ENCODE data around the gene PDIA2.

The PDIA2 gene, protein sequence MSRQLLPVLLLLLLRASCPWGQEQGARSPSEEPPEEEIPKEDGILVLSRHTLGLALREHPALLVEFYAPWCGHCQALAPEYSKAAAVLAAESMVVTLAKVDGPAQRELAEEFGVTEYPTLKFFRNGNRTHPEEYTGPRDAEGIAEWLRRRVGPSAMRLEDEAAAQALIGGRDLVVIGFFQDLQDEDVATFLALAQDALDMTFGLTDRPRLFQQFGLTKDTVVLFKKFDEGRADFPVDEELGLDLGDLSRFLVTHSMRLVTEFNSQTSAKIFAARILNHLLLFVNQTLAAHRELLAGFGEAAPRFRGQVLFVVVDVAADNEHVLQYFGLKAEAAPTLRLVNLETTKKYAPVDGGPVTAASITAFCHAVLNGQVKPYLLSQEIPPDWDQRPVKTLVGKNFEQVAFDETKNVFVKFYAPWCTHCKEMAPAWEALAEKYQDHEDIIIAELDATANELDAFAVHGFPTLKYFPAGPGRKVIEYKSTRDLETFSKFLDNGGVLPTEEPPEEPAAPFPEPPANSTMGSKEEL

GRCh38 chr16:283033-283805, at the start of gene PDIA2:
Gene PDIA2, plus strand, starts transcription at chr16:283164. Its CDS starts 6 bp downstream, at chr16:283170.
- H3K27ac ChIP-seq: no peak within 1 kb of the TSS
- TF ChIP-seq, protein P1, sequence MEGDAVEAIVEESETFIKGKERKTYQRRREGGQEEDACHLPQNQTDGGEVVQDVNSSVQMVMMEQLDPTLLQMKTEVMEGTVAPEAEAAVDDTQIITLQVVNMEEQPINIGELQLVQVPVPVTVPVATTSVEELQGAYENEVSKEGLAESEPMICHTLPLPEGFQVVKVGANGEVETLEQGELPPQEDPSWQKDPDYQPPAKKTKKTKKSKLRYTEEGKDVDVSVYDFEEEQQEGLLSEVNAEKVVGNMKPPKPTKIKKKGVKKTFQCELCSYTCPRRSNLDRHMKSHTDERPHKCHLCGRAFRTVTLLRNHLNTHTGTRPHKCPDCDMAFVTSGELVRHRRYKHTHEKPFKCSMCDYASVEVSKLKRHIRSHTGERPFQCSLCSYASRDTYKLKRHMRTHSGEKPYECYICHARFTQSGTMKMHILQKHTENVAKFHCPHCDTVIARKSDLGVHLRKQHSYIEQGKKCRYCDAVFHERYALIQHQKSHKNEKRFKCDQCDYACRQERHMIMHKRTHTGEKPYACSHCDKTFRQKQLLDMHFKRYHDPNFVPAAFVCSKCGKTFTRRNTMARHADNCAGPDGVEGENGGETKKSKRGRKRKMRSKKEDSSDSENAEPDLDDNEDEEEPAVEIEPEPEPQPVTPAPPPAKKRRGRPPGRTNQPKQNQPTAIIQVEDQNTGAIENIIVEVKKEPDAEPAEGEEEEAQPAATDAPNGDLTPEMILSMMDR (conservative IDR thresholded peaks at IDR 0.05): no peak
- TF ChIP-seq ZFX (IDR thresholded peaks at IDR 0.05): no peak

DNA sequence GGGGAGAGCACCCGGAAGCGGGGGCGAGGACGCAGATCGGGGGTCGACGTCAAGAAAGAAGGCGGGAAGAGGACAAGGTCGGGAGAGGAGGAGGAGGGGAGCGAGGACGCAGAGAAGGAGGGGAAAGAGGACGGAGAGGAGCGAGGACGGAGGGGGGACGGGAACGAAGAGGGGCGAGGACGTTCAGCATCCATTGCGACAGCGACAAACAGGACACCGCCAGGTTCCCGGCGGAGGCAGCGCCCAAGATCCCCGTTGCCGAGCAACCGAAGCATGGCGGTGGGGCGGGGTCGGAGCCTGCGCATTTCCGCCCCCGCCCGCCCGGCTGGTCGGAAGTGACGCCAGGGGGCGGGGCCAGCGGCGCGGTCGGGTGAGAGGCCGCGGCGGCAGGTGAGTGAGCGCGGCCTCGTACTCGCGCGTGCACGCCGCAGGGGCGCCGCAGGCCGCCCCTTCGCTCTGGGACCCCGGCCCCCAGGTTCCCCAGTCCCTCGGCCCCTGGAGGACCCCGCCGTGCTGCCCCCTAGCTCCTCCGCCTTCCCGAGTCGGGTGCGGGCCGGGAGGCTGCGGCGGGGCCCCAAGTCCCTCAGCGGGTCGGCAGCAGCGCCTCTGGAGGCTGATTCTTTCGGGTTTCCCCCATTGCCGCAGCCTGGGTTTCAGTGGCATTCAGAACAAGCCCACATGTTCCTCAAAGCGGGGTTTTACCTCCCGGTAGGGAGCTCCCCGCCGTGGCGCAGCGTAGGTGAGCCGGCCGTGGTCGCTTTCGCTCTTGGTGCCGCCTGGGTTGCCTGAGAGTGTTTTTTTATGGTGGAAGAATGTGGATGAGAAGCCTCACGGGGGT, 48.3 kb upstream of the PDIA2 start, which contains the start of gene FAM234A:
FAM234A (plus strand) TSS at position 354 of the 838 bp plus-strand sequence. CDS start 19,593 bp downstream, outside the sequence.
- peak; percentile 88 for TF ChIP-seq ZFX (IDR thresholded peaks at IDR 0.05)
- TF ChIP-seq, protein P1 (conservative IDR thresholded peaks at IDR 0.05): peak; percentile 72
- H3K27ac ChIP-seq: peak within 1 kb of the TSS; percentile 96

GRCh38 chr16:239948-240277, 43.1 kb upstream of the PDIA2 start:
- no peak overlapping the region for H3K27ac ChIP-seq
- TF ChIP-seq, protein P1 (conservative IDR thresholded peaks at IDR 0.05): no peak
- no peak for TF ChIP-seq ZFX (IDR thresholded peaks at IDR 0.05)

GRCh38 chr16:240559-240958, 42.4 kb upstream of the PDIA2 start:
- TF ChIP-seq, protein P1 (conservative IDR thresholded peaks at IDR 0.05): no peak
- TF ChIP-seq ZFX (IDR thresholded peaks at IDR 0.05): no peak
- no peak overlapping the region for H3K27ac ChIP-seq

DNA sequence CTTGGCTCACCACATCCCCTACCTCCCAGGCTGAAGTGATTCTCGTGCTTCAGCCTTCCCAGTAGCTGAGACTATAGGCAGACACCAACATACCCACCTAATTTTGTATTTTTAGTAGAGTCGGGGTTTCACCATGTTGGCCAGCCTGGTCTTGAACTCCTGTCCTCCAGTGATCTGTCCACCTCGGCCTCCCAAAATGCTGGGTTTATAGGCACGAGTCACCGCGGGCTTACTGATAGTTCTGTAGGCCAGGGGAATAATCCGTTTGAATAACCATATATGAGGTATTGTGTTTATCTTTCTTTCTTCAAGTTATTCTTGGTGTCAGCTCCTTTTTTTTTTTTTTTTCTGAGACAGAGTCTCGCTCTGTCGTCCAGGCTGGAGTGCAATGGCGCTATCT, 40.7 kb upstream of the PDIA2 start:
- no peak for TF ChIP-seq ZFX (IDR thresholded peaks at IDR 0.05)
- TF ChIP-seq, protein P1 (conservative IDR thresholded peaks at IDR 0.05): no peak
- H3K27ac ChIP-seq: no peak overlapping the region

DNA sequence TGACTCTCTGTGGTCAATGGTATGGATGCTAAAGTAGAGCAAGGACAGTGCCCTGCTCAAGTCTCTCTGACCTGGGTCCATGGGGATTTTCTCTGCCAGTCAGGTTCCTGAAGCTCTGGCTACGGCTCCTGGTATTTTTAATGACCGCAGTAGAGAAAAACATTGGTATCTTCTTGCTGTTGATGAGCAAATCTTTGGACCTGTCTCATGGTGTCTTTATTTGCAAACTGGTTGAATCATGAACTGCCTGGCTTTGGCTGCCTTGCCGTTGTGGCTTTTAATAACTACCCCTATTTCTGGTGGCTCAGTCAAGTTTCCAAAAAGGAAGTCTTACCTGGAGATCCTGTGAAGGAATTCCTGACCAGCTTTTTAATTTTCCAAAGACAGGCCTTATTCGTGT, 39.6 kb upstream of the PDIA2 start:
- TF ChIP-seq, protein P1 (conservative IDR thresholded peaks at IDR 0.05): no peak
- no peak for TF ChIP-seq ZFX (IDR thresholded peaks at IDR 0.05)
- no peak overlapping the region for H3K27ac ChIP-seq
